Neutrophil (primary cell): ENCODE measurements around the gene DACH1.

ENCODE experiments used
- H3K27ac ChIP-seq: fragments of 200-600 bp; sonication (generic); 2 replicates; pipeline ENCODE4 v1.5.1; 2016; ENCODE audit warnings: mild to moderate bottlenecking, moderate library complexity
- H3K27me3 ChIP-seq: fragments of 200-600 bp; sonication (generic); 2 replicates; pipeline ENCODE4 v1.6.0; 2016; ENCODE audit warnings: mild to moderate bottlenecking
- H3K36me3 ChIP-seq: fragments of 200-600 bp; sonication (generic); 2 replicates; pipeline ENCODE4 v1.5.1; 2017
- H3K4me1 ChIP-seq, 2 experiments: fragments of 200-600 bp in 1 of 2; sonication (generic) in 1 of 2; 1 replicate in 1 of 2; 2 replicates in 1 of 2; pipeline versions ENCODE4 v1.5.1 to v1.6.1; 2013 to 2016; ENCODE audit warnings: low read depth in 1 of 2, low read length in 1 of 2, mild to moderate bottlenecking in 1 of 2, moderate library complexity in 1 of 2; ENCODE audit not compliant: control insufficient read depth in 1 of 2, insufficient read depth in 1 of 2
- H3K4me3 ChIP-seq, 2 experiments: fragments of 200-600 bp in 1 of 2; sonication (generic) in 1 of 2; 1 replicate in 1 of 2; 2 replicates in 1 of 2; pipeline ENCODE4 v1.5.1; 2013 to 2016; ENCODE audit warnings: low read depth in 1 of 2, low read length in 1 of 2, mild to moderate bottlenecking in 1 of 2, moderate library complexity in 1 of 2
- H3K9me3 ChIP-seq: fragments of 200-600 bp; sonication (generic); 2 replicates; pipeline ENCODE4 v1.5.1; 2016
- CTCF ChIP-seq: fragments of 200-600 bp; sonication (generic); IDR thresholded peaks from 2 replicates; pipeline ENCODE4 v1.5.1; 2016; ENCODE audit warnings: antibody characterized with exemption

Gene DACH1

GRCh38 chr13:71430681-71431080 lies 436.3 kb downstream of the DACH1 start:
- Histone ChIP-seq H3K36me3 (no peaks in the 10 kb centered on the region), H3K4me3 (no peak overlapping the region), H3K9me3 (no peaks in the 10 kb centered on the region), H3K27me3 (no peaks in the 10 kb centered on the region), H3K27ac (no peak overlapping the region), H3K4me1 (no peaks in the 10 kb centered on the region)
- TF ChIP-seq CTCF: no peak

- Histone ChIP-seq H3K4me1 (no peaks in the 10 kb centered on the region), H3K4me3 (no peak overlapping the region), H3K27me3 (no peaks in the 10 kb centered on the region), H3K27ac (no peak overlapping the region), H3K36me3 (no peaks in the 10 kb centered on the region), H3K9me3 (no peaks in the 10 kb centered on the region)
- no peak for TF ChIP-seq CTCF
Measured at GRCh38 chr13:71417205-71417604, 449.8 kb downstream of the DACH1 start.

GRCh38 chr13:71412231-71412630 lies 454.8 kb downstream of the DACH1 start:
- Histone ChIP-seq H3K36me3 (no peaks in the 10 kb centered on the region), H3K27me3 (no peaks in the 10 kb centered on the region), H3K4me3 (no peak overlapping the region), H3K4me1 (no peaks in the 10 kb centered on the region), H3K27ac (no peak overlapping the region), H3K9me3 (no peaks in the 10 kb centered on the region)
- TF ChIP-seq CTCF: no peak

GRCh38 chr13:71408416-71408815 lies 458.6 kb downstream of the DACH1 start:
- H3K27ac ChIP-seq: no peak overlapping the region
- no peak overlapping the region for H3K4me3 ChIP-seq
- H3K9me3 ChIP-seq: no peaks in the 10 kb centered on the region
- H3K36me3 ChIP-seq: no peaks in the 10 kb centered on the region
- TF ChIP-seq CTCF: no peak
- no peaks in the 10 kb centered on the region for H3K4me1 ChIP-seq
- no peaks in the 10 kb centered on the region for H3K27me3 ChIP-seq

- no peaks in the 10 kb centered on the region for H3K36me3 ChIP-seq
- no peak overlapping the region for H3K27ac ChIP-seq
- no peaks in the 10 kb centered on the region for H3K27me3 ChIP-seq
- no peaks in the 10 kb centered on the region for H3K4me1 ChIP-seq
- H3K4me3 ChIP-seq: no peak overlapping the region
- TF ChIP-seq CTCF: no peak
- no peaks in the 10 kb centered on the region for H3K9me3 ChIP-seq
Measured at GRCh38 chr13:71399631-71400215, 467.3 kb downstream of the DACH1 start.

GRCh38 chr13:71396149-71396548 lies 470.9 kb downstream of the DACH1 start:
- Histone ChIP-seq H3K36me3 (no peaks in the 10 kb centered on the region), H3K4me3 (no peak overlapping the region), H3K27ac (no peak overlapping the region), H3K27me3 (no peaks in the 10 kb centered on the region), H3K4me1 (no peaks in the 10 kb centered on the region), H3K9me3 (no peaks in the 10 kb centered on the region)
- no peak for TF ChIP-seq CTCF
